ENCODE results near the gene UGT1A8. TPM values are rescaled to one million over a fixed set of nuclear protein-coding genes. Genes with fewer than 3 reads are reported as not detected.

The UGT1A8 gene
- total RNA-seq, 1 experiment from 2014 or later = 0.17 TPM

DNA sequence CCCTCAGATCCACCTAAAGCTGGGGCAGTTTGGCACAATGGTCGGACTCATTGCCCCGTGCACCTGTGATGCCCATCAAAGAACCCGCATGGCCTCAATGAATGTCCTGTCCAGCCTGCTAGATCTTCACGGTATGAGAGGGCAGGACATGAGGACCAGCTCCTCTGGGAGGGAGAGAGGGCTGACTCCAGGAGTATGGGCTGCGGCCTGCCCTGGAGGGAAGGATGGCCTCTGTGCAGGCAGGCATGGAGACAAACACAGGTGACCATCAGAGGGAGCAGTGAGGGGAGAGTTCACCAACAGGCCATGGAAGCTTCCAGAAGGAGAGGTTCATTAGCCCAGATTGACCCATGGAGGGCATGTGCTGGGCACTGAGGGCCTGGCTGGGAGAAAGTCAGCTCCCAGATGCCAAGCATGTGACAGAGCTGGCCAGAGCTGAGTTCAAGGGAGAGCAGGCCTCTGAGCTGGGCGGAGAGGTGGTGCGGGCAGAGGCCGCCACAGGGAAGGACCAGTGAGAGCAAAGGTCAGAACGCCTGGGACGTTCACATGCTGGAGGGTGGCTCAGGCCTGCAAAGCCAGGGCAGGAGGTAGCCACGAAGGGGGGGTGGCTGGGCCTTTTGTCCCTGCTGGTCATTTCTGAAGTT, 200.7 kb downstream of the UGT1A8 start:
- no peaks in the 10 kb centered on the region for H3K9me2 ChIP-seq (ENCODE audit: insufficient read depth)
- no peaks in the 10 kb centered on the region for H3K9me3 ChIP-seq (ENCODE audit: insufficient read depth, low read depth)
- ChIA-PET CTCF (no interaction called here), POLR2A (ENCODE audit: unreplicated experiment) (interaction anchor here (0.7 kb wide), 1 partner anchor 118 kb away, joined by 3 read pairs; no protein-coding TSS in a partner anchor)
- H3F3A ChIP-seq (ENCODE audit: insufficient read depth, low read depth) = no peaks in the 10 kb centered on the region
- H3K4me2 ChIP-seq = no peak overlapping the region
- H3K27ac ChIP-seq = no peak overlapping the region
- no peak overlapping the region for H3K4me3 ChIP-seq
- DNase-seq = no peak
- intact Hi-C loops (cut with micrococcal nuclease; ENCODE audit: unreplicated experiment) = no loop called here
- H3K4me1 ChIP-seq (replicated peaks; ENCODE audit: insufficient read depth) = no peaks in the 10 kb centered on the region
- no peak overlapping the region for H2AFZ ChIP-seq
- H3K27me3 ChIP-seq (ENCODE audit: insufficient read depth, low read depth) = no peaks in the 10 kb centered on the region
- no peaks in the 10 kb centered on the region for H3K36me3 ChIP-seq (ENCODE audit: low read depth)
- no peaks in the 10 kb centered on the region for H4K20me1 ChIP-seq (ENCODE audit: insufficient read depth)
- H3K79me2 ChIP-seq (ENCODE audit: low read depth) = no peaks in the 10 kb centered on the region
- BruUV-seq (replicated peaks) = no TSS peak
- TF ChIP-seq EZH2 (IDR thresholded peaks at IDR 0.05; ENCODE audit: low read depth) = no peak
- TF ChIP-seq, protein P1, sequence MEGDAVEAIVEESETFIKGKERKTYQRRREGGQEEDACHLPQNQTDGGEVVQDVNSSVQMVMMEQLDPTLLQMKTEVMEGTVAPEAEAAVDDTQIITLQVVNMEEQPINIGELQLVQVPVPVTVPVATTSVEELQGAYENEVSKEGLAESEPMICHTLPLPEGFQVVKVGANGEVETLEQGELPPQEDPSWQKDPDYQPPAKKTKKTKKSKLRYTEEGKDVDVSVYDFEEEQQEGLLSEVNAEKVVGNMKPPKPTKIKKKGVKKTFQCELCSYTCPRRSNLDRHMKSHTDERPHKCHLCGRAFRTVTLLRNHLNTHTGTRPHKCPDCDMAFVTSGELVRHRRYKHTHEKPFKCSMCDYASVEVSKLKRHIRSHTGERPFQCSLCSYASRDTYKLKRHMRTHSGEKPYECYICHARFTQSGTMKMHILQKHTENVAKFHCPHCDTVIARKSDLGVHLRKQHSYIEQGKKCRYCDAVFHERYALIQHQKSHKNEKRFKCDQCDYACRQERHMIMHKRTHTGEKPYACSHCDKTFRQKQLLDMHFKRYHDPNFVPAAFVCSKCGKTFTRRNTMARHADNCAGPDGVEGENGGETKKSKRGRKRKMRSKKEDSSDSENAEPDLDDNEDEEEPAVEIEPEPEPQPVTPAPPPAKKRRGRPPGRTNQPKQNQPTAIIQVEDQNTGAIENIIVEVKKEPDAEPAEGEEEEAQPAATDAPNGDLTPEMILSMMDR (conservative IDR thresholded peaks at IDR 0.05) = no peak

DNA sequence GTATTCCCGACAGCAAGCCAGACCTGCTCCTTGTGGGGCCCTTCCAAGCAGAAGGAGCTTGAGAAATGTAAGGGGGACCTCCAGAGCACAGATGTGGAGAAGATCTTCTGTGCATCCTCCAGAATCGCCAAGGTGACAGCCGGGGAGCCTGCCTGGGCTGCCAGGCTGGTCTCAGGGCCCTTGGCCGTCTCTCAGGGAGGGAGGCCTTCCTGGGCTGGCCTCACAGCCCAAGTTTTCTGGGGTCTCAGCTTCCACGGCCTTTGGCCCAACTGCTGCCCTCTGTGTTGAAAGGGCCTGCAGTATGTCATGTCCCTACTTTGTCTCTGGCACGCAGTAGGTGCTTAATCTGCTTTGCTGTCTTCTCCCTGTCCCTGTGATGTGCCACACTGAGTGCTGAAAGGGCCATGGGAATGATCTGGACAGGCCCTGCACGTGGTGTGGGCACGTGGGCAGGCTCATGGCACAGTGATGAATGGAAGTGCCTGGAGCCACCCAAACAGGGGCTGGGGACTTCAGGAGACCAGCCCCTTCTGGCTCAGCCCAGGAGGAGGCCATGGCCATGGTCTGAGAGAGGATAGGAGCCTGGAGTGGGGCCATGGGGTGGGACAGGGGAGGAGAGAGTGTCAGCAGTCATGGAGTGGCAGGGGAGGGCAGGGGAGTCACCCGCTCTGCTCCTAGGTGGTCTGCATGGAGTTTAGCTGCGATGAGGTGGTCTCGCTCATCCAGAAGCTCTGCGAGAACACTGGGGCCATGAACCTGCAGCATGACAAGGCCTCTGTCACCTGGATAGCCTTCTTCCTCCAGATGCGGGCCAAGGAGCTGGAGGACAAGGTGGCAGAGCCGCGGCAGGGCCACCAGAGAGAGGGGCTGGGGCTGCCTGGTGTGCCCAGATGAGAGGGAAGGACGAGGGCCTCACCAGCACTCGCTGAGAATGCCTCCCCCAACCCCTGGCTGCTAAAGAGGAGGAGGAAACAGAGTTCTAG, 201.5 kb downstream of the UGT1A8 start:
- ChIA-PET POLR2A (ENCODE audit: unreplicated experiment) (interaction anchor here (0.6 kb wide), 1 partner anchor 389 kb away, joined by 7 read pairs; no protein-coding TSS in a partner anchor), CTCF (no interaction called here)
- Histone ChIP-seq H3K79me2 (ENCODE audit: low read depth) (no peaks in the 10 kb centered on the region), H2AFZ (no peak overlapping the region), H3K9me3 (ENCODE audit: insufficient read depth, low read depth) (no peaks in the 10 kb centered on the region), H3K4me2 (no peak overlapping the region), H3K36me3 (ENCODE audit: low read depth) (no peaks in the 10 kb centered on the region), H3K4me3 (no peak overlapping the region), H3K4me1 (replicated peaks; ENCODE audit: insufficient read depth) (no peaks in the 10 kb centered on the region), H3K27me3 (ENCODE audit: insufficient read depth, low read depth) (no peaks in the 10 kb centered on the region), H3K27ac (no peak overlapping the region), H3F3A (ENCODE audit: insufficient read depth, low read depth) (no peaks in the 10 kb centered on the region), H4K20me1 (ENCODE audit: insufficient read depth) (no peaks in the 10 kb centered on the region), H3K9me2 (ENCODE audit: insufficient read depth) (no peaks in the 10 kb centered on the region)
- intact Hi-C loops (cut with micrococcal nuclease; ENCODE audit: unreplicated experiment) = no loop called here
- DNase-seq = no peak
- TF ChIP-seq, protein P1 (conservative IDR thresholded peaks at IDR 0.05) = no peak
- no peak for TF ChIP-seq EZH2 (IDR thresholded peaks at IDR 0.05; ENCODE audit: low read depth)
- no TSS peak for BruUV-seq (replicated peaks)

DNA sequence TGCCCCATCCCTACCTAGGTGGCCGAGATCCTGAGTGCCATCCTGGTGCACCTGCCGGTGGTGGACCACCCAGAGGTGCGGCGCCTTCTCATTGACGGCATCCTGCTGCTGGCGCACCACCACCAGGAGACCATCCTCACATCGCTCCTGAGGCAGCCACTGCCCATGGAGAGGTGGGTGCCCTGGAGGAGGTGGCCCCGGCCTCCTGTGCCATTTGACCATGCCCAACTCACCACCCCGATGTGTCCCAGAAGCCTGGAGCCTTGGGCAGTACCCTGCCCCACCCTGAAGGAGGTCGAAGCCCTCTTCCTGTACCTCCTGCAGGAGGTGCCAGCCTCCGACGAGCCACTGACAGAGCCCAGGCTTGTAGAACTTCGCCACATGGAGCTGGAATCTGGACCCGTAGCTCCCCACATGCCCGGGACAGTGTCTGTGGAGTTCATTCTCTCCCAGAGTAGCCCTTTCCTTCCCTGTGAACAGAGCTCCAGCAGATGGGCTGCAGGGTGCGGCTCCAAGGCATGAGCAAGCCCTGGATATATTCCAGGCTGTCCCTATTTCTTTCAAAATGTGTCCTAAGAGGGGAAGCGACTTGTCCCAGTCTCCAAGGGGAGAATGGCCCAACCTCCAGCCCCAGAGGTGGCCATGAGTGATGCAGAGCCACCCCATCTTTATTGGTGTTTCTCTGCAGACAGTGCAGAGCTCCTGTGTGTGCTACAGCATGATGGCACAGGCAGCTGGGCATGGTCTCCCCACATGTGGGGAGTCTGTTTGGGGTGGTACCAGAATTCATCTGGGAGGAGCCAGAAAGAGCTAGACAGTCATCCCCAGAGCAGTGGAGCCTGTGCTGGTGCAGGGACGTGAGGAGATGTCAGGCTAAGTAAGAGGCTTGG, 202.7 kb downstream of the UGT1A8 start:
- no peaks in the 10 kb centered on the region for H3K27me3 ChIP-seq (ENCODE audit: insufficient read depth, low read depth)
- no peaks in the 10 kb centered on the region for H3K9me2 ChIP-seq (ENCODE audit: insufficient read depth)
- no peaks in the 10 kb centered on the region for H4K20me1 ChIP-seq (ENCODE audit: insufficient read depth)
- no peak overlapping the region for H3K4me3 ChIP-seq
- H2AFZ ChIP-seq = no peak overlapping the region
- TF ChIP-seq, protein P1 (conservative IDR thresholded peaks at IDR 0.05) = no peak
- no peak for TF ChIP-seq EZH2 (IDR thresholded peaks at IDR 0.05; ENCODE audit: low read depth)
- H3K4me2 ChIP-seq = no peak overlapping the region
- BruUV-seq (replicated peaks) = no TSS peak
- H3K36me3 ChIP-seq (ENCODE audit: low read depth) = no peaks in the 10 kb centered on the region
- no peak for DNase-seq
- no peaks in the 10 kb centered on the region for H3K79me2 ChIP-seq (ENCODE audit: low read depth)
- no peaks in the 10 kb centered on the region for H3K9me3 ChIP-seq (ENCODE audit: insufficient read depth, low read depth)
- H3K4me1 ChIP-seq (replicated peaks; ENCODE audit: insufficient read depth) = no peaks in the 10 kb centered on the region
- intact Hi-C loops (cut with micrococcal nuclease; ENCODE audit: unreplicated experiment) = no loop called here
- POLR2A ChIA-PET (ENCODE audit: unreplicated experiment) = no interaction called here
- H3F3A ChIP-seq (ENCODE audit: insufficient read depth, low read depth) = no peaks in the 10 kb centered on the region
- CTCF ChIA-PET = no interaction called here
- no peak overlapping the region for H3K27ac ChIP-seq
